Ishikawa (cell line): ENCODE results near the gene NTM.

ENCODE experiments used
- CEBPB ChIP-seq: IDR thresholded peaks from 2 replicates; pipeline ENCODE4 v1.6.1; 2012
- CREB1 ChIP-seq: IDR thresholded peaks from 2 replicates; pipeline ENCODE4 v1.6.1; 2012; ENCODE audit warnings: low read depth
- EGR1 ChIP-seq: IDR thresholded peaks from 2 replicates; pipeline ENCODE4 v1.6.1; 2012
- EP300 ChIP-seq: IDR thresholded peaks from 2 replicates; pipeline ENCODE4 v1.6.1; 2012; ENCODE audit warnings: borderline replicate concordance
- NFIC ChIP-seq: IDR thresholded peaks from 2 replicates; pipeline ENCODE4 v1.6.1; 2012
- RAD21 ChIP-seq: IDR thresholded peaks from 2 replicates; pipeline ENCODE4 v1.6.1; 2012; ENCODE audit warnings: low read depth
- REST ChIP-seq: IDR thresholded peaks from 2 replicates; pipeline ENCODE4 v1.6.1; 2012; ENCODE audit warnings: low read depth, mild to moderate bottlenecking
- TAF1 ChIP-seq: IDR thresholded peaks from 2 replicates; pipeline ENCODE4 v1.6.1; 2012; ENCODE audit warnings: low read depth, mild to moderate bottlenecking
- TEAD4 ChIP-seq: IDR thresholded peaks from 2 replicates; pipeline ENCODE4 v1.6.1; 2012
- USF1 ChIP-seq: IDR thresholded peaks from 2 replicates; pipeline ENCODE4 v1.6.1; 2012
- YY1 ChIP-seq: IDR thresholded peaks from 2 replicates; pipeline ENCODE4 v1.6.1; 2012; ENCODE audit warnings: low read depth
- ZBTB7A ChIP-seq: IDR thresholded peaks from 2 replicates; pipeline ENCODE4 v1.6.1; 2012; ENCODE audit warnings: low read depth

- TF ChIP-seq NFIC (no peak), EGR1 (no peak), EP300 (no peak), CEBPB (no peak), RAD21 (no peak), CREB1 (no peak), YY1 (no peak), TAF1 (no peak), USF1 (no peak), TEAD4 (no peak), REST (no peak), ZBTB7A (no peak)
Measured at GRCh38 chr11:131713529-131714134, 343.2 kb downstream of the NTM start.
